H9 (cell line): Measurements from ENCODE around the gene NEUROD2. TPM values are rescaled to one million over a fixed set of nuclear protein-coding genes. Genes with fewer than 3 reads are reported as not detected.
A peak's percentile ranks its signal among the peaks of the same experiment; 100 is the strongest.

Source experiments
- DNase-seq: peaks from one replicate; pipeline ENCODE4 v3.0.0-alpha.2; 2017
- H2AFZ ChIP-seq: one replicate; pipeline ENCODE4 v1.6.1; 2013; ENCODE audit warnings: mild to moderate bottlenecking, low read length, control low read depth, moderate library complexity
- H2AK5ac ChIP-seq: 2 replicates; pipeline ENCODE4 v1.6.1; 2013; ENCODE audit warnings: low read length, control low read depth, mixed read lengths; ENCODE audit not compliant: insufficient read length
- H2BK120ac ChIP-seq: one replicate; pipeline ENCODE4 v1.6.1; 2013; ENCODE audit warnings: low read depth, mild to moderate bottlenecking, low read length, control low read depth, inconsistent platforms; ENCODE audit not compliant: poor library complexity, severe bottlenecking
- H2BK12ac ChIP-seq: 2 replicates; pipeline ENCODE4 v1.6.1; 2013; ENCODE audit warnings: low read length, control low read depth, mixed read lengths, low read depth; ENCODE audit not compliant: insufficient read length
- H2BK15ac ChIP-seq: 2 replicates; pipeline ENCODE4 v1.6.1; 2013; ENCODE audit warnings: low read depth, low read length, control low read depth
- H2BK20ac ChIP-seq: one replicate; pipeline ENCODE4 v1.6.1; 2013; ENCODE audit warnings: low read depth, mild to moderate bottlenecking, low read length, control low read depth, inconsistent platforms; ENCODE audit not compliant: poor library complexity, severe bottlenecking
- H2BK5ac ChIP-seq: 2 replicates; pipeline ENCODE4 v1.6.1; 2013; ENCODE audit warnings: low read length, control low read depth, mixed read lengths; ENCODE audit not compliant: insufficient read length
- H3K14ac ChIP-seq: 2 replicates; pipeline ENCODE4 v1.6.1; 2013; ENCODE audit warnings: low read length, control low read depth; ENCODE audit not compliant: insufficient read depth
- H3K18ac ChIP-seq: 2 replicates; pipeline ENCODE4 v1.6.1; 2013; ENCODE audit warnings: low read depth, mild to moderate bottlenecking, mixed read lengths, low read length, control low read depth; ENCODE audit not compliant: insufficient read length
- H3K23ac ChIP-seq: 2 replicates; pipeline ENCODE4 v1.6.1; 2013; ENCODE audit warnings: low read length, control low read depth, mixed read lengths, low read depth; ENCODE audit not compliant: insufficient read length
- H3K23me2 ChIP-seq: 2 replicates; pipeline ENCODE4 v1.6.1; 2013; ENCODE audit warnings: low read depth, mild to moderate bottlenecking, mixed read lengths, low read length, control low read depth; ENCODE audit not compliant: insufficient read length, poor library complexity, severe bottlenecking
- H3K27ac ChIP-seq: 2 replicates; pipeline ENCODE4 v1.5.1; 2013; ENCODE audit warnings: low read length, control low read depth, mixed read lengths, low read depth; ENCODE audit not compliant: insufficient read length
- H3K27me3 ChIP-seq: 2 replicates; pipeline ENCODE4 v1.6.1; 2013; ENCODE audit warnings: low read length, control low read depth, inconsistent platforms; ENCODE audit not compliant: insufficient read depth
- H3K4ac ChIP-seq: 2 replicates; pipeline ENCODE4 v1.6.1; 2013; ENCODE audit warnings: low read depth, mild to moderate bottlenecking, control low read depth, inconsistent platforms, low read length, moderate library complexity
- H3K4me1 ChIP-seq: 2 replicates; pipeline ENCODE4 v1.6.1; 2013; ENCODE audit warnings: low read length, control low read depth, inconsistent platforms; ENCODE audit not compliant: insufficient read depth
- H3K4me2 ChIP-seq: 2 replicates; pipeline ENCODE4 v1.6.1; 2013; ENCODE audit warnings: low read length, control low read depth, mixed read lengths; ENCODE audit not compliant: insufficient read length, insufficient read depth
- H3K56ac ChIP-seq: 2 replicates; pipeline ENCODE4 v1.6.1; 2013; ENCODE audit warnings: low read depth, mild to moderate bottlenecking, mixed read lengths, low read length, control low read depth; ENCODE audit not compliant: insufficient read length
- H3K79me1 ChIP-seq: 2 replicates; pipeline ENCODE4 v1.6.1; 2013; ENCODE audit warnings: low read depth, mild to moderate bottlenecking, moderate library complexity, low read length, control low read depth, inconsistent platforms; ENCODE audit not compliant: insufficient read depth, poor library complexity, severe bottlenecking
- H3K79me2 ChIP-seq: 2 replicates; pipeline ENCODE4 v1.6.1; 2013; ENCODE audit warnings: low read length, control low read depth, inconsistent platforms; ENCODE audit not compliant: insufficient read depth
- H3K9ac ChIP-seq: 2 replicates; pipeline ENCODE4 v1.6.1; 2013; ENCODE audit warnings: low read length, control low read depth, mixed read lengths; ENCODE audit not compliant: insufficient read length; ENCODE audit errors: extremely low read depth
- H3K9me3 ChIP-seq: one replicate; pipeline ENCODE4 v1.6.1; 2013; ENCODE audit warnings: low read depth, low read length, inconsistent platforms; ENCODE audit not compliant: control insufficient read depth
- H3T11ph ChIP-seq: one replicate; pipeline ENCODE4 v1.6.1; 2013; ENCODE audit warnings: mild to moderate bottlenecking, low read length, control low read depth, inconsistent platforms
- H4K20me1 ChIP-seq: one replicate; pipeline ENCODE4 v1.6.1; 2013; ENCODE audit not compliant: control insufficient read depth, insufficient read length, insufficient read depth
- H4K5ac ChIP-seq: 2 replicates; pipeline ENCODE4 v1.6.1; 2013; ENCODE audit warnings: low read depth, mild to moderate bottlenecking, mixed read lengths, low read length, control low read depth; ENCODE audit not compliant: insufficient read length
- H4K8ac ChIP-seq: replicated peaks from 2 replicates; pipeline ENCODE4 v1.6.1; 2013; ENCODE audit warnings: low read length, control low read depth, mixed read lengths, low read depth; ENCODE audit not compliant: insufficient read length
- H4K91ac ChIP-seq: 2 replicates; pipeline ENCODE4 v1.6.1; 2013; ENCODE audit warnings: low read depth, mild to moderate bottlenecking, moderate library complexity, mixed read lengths, low read length, control low read depth; ENCODE audit not compliant: insufficient read length
- H3K27ac Mint-ChIP-seq, 3 experiments: 2 replicates in 2 of 3; 3 replicates in 1 of 3; pipeline ENCODE4 v1.8.0; 2020 to 2021; ENCODE audit warnings: mixed read lengths in 3 of 3, mild to moderate bottlenecking in 1 of 3, moderate library complexity in 1 of 3
- H3K27me3 Mint-ChIP-seq: 2 replicates; pipeline ENCODE4 v1.8.0; 2021; ENCODE audit warnings: low read depth, mild to moderate bottlenecking, moderate library complexity, mixed read lengths
- H3K36me3 Mint-ChIP-seq, 3 experiments: 2 replicates in 2 of 3; 3 replicates in 1 of 3; pipeline ENCODE4 v1.8.0; 2020 to 2021; ENCODE audit warnings: low read depth in 3 of 3, mixed read lengths in 3 of 3; ENCODE audit not compliant: insufficient read depth in 1 of 3
- H3K4me1 Mint-ChIP-seq, 2 experiments: 2 replicates each; pipeline ENCODE4 v1.8.0; 2020; ENCODE audit warnings: mixed read lengths in 2 of 2
- H3K4me3 Mint-ChIP-seq, 2 experiments: 2 replicates in 1 of 2; 3 replicates in 1 of 2; pipeline ENCODE4 v1.8.0; 2020 to 2021; ENCODE audit warnings: mild to moderate bottlenecking in 2 of 2, mixed read lengths in 2 of 2, moderate library complexity in 1 of 2
- H3K9me3 Mint-ChIP-seq, 2 experiments: 2 replicates in 1 of 2; 3 replicates in 1 of 2; pipeline ENCODE4 v1.8.0; 2020; ENCODE audit warnings: mild to moderate bottlenecking in 2 of 2, mixed read lengths in 2 of 2, moderate library complexity in 1 of 2
- WGBS: extraction: QIAGEN DNeasy Blood & Tissue Kit; methylation state at CpG from one replicate; pipeline ENCODE4 v1.1.7; 2013; ENCODE audit warnings: missing lambda C conversion rate, low lambda C conversion rate, mixed read lengths; ENCODE audit not compliant: insufficient read length; ENCODE audit errors: extremely low coverage; 5-methylcytosine and 5-hydroxymethylcytosine counted together
- total RNA-seq: library from RNA; stranded (reverse); gene quantifications from 2 replicates; pipeline ENCODE4 v1.2.1, GENCODE V29; 2021
- TF ChIP-seq, protein P1 (sequence below): fragments of 200-600 bp; sonication (generic); conservative IDR thresholded peaks from 3 replicates; pipeline ENCODE4 v1.8.0; 2021; ENCODE audit warnings: antibody characterized with exemption, mild to moderate bottlenecking

Gene NEUROD2
- total RNA-seq, 1 experiment from 2014 or later: not detected

DNA sequence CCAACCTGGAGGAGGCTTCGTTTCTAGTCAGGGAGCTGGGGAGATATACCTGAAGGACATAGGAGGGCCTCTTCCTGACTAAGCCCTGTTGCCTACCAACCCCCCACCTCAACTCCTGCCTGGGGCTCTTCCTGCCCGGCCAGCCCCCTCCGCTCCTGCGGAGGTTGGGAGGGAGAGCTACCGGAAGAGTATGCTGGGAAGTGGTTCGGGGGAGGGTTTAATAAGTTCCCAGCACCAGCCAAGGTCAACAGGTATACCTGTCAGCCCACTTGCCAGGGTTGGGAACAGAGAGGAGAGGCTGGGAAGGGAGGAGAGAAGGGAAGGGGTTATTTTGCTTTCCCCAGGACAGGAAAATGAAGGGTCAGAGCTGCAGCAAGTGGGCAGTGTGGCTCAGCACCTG lies 23.7 kb upstream of the NEUROD2 start:
- Histone ChIP-seq H3K4me1 (peaks cover 25% of the 10 kb centered on the region; the same call in 1 of the 2 replicates), H3K27ac (no peak overlapping the region), H3K14ac (no peak overlapping the region), H3K9me3 (no peaks in the 10 kb centered on the region), H4K5ac (no peak overlapping the region), H2BK20ac (no peak overlapping the region), H2BK5ac (no peak overlapping the region), H4K20me1 (no peaks in the 10 kb centered on the region), H4K91ac (no peak overlapping the region), H3K18ac (no peak overlapping the region), H3K23ac (no peak overlapping the region), H3K79me2 (no peaks in the 10 kb centered on the region), H3K9ac (no peak overlapping the region), H3K4me2 (peak overlapping the region; percentile 10), H2BK12ac (no peak overlapping the region), H3K79me1 (no peaks in the 10 kb centered on the region), H3K56ac (no peak overlapping the region), H3K4ac (no peak overlapping the region), H2BK15ac (no peak overlapping the region), H2BK120ac (no peak overlapping the region), H4K8ac (no peak overlapping the region), H2AK5ac (no peak overlapping the region), H3K23me2 (peaks cover 11% of the 10 kb centered on the region), H2AFZ (no peak overlapping the region), H3K27me3 (peaks cover 6% of the 10 kb centered on the region; the same call in 1 of the 2 replicates), H3T11ph (no peak overlapping the region)
- Mint-ChIP-seq H3K4me1 (peaks cover 64 to 79% of the 10 kb centered on the region in 2 experiments), H3K36me3 (no peaks in the 10 kb centered on the region; a peak in 1 of 7 replicates), H3K4me3 (peak overlapping the region; percentile 6 to 70; a peak in 4 of 5 replicates), H3K9me3 (no peaks in the 10 kb centered on the region; a peak in 1 of 5 replicates), H3K27ac (peak overlapping the region; percentile 33 to 66 (median 38); a peak in 5 of 7 replicates), H3K27me3 (peaks cover 19% of the 10 kb centered on the region)
- WGBS: no CpG with 5 or more reads among the region's 6 CpGs
- DNase-seq: peak; percentile 91
- TF ChIP-seq, protein P1, sequence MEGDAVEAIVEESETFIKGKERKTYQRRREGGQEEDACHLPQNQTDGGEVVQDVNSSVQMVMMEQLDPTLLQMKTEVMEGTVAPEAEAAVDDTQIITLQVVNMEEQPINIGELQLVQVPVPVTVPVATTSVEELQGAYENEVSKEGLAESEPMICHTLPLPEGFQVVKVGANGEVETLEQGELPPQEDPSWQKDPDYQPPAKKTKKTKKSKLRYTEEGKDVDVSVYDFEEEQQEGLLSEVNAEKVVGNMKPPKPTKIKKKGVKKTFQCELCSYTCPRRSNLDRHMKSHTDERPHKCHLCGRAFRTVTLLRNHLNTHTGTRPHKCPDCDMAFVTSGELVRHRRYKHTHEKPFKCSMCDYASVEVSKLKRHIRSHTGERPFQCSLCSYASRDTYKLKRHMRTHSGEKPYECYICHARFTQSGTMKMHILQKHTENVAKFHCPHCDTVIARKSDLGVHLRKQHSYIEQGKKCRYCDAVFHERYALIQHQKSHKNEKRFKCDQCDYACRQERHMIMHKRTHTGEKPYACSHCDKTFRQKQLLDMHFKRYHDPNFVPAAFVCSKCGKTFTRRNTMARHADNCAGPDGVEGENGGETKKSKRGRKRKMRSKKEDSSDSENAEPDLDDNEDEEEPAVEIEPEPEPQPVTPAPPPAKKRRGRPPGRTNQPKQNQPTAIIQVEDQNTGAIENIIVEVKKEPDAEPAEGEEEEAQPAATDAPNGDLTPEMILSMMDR: no peak
